Measurements from ENCODE around the gene SNRPA. TPM values are rescaled to one million over a fixed set of nuclear protein-coding genes. Genes with fewer than 3 reads are reported as not detected.
A peak's percentile ranks its signal among the peaks of the same experiment; 100 is the strongest.

The SNRPA gene
- total RNA-seq, 1 donor from 2014 or later = 130 TPM

- Mint-ChIP-seq H3K36me3 (peaks cover 20% of the 10 kb centered on the region), H3K27ac (peak overlapping the region; percentile 100), H3K4me1 (ENCODE audit: unreplicated experiment) (peaks cover 42% of the 10 kb centered on the region), H3K4me3 (peak overlapping the region; percentile 97), H3K27me3 (no peaks in the 10 kb centered on the region), H3K9me3 (no peaks in the 10 kb centered on the region)
- no peak for DNase-seq (ENCODE audit: extremely low spot score, unreplicated experiment)
- no peak for TF ChIP-seq CTCF (conservative IDR thresholded peaks at IDR 0.05)
These were observed 32.9 kb upstream of the SNRPA start for GRCh38 chr19:40717880-40718773.

- DNase-seq (ENCODE audit: extremely low spot score, unreplicated experiment) = peak; percentile 81
- peaks cover 40% of the 10 kb centered on the region for H3K4me1 Mint-ChIP-seq (ENCODE audit: unreplicated experiment)
- no peak for TF ChIP-seq CTCF (conservative IDR thresholded peaks at IDR 0.05)
- no peaks in the 10 kb centered on the region for H3K9me3 Mint-ChIP-seq
- peak overlapping the region; percentile 100 for H3K27ac Mint-ChIP-seq
- H3K36me3 Mint-ChIP-seq = peaks cover 24% of the 10 kb centered on the region
- no peaks in the 10 kb centered on the region for H3K27me3 Mint-ChIP-seq
- peak overlapping the region; percentile 97 for H3K4me3 Mint-ChIP-seq
These were observed 32.1 kb upstream of the SNRPA start for GRCh38 chr19:40718774-40719391.

GRCh38 chr19:40719414-40719894 is 31.5 kb upstream of the SNRPA start:
- no peaks in the 10 kb centered on the region for H3K9me3 Mint-ChIP-seq
- H3K27me3 Mint-ChIP-seq = no peaks in the 10 kb centered on the region
- H3K4me1 Mint-ChIP-seq (ENCODE audit: unreplicated experiment) = peaks cover 37% of the 10 kb centered on the region
- DNase-seq (ENCODE audit: extremely low spot score, unreplicated experiment) = no peak
- H3K4me3 Mint-ChIP-seq = peak overlapping the region; percentile 97
- no peak for TF ChIP-seq CTCF (conservative IDR thresholded peaks at IDR 0.05)
- peak overlapping the region; percentile 100 for H3K27ac Mint-ChIP-seq
- peaks cover 27% of the 10 kb centered on the region for H3K36me3 Mint-ChIP-seq

GRCh38 chr19:40721140-40721486 is 29.9 kb upstream of the SNRPA start:
- H3K36me3 Mint-ChIP-seq = peaks cover 30% of the 10 kb centered on the region
- DNase-seq (ENCODE audit: extremely low spot score, unreplicated experiment) = no peak
- no peak for TF ChIP-seq CTCF (conservative IDR thresholded peaks at IDR 0.05)
- peak overlapping the region; percentile 97 for H3K4me3 Mint-ChIP-seq
- H3K9me3 Mint-ChIP-seq = no peaks in the 10 kb centered on the region
- peaks cover 25% of the 10 kb centered on the region for H3K4me1 Mint-ChIP-seq (ENCODE audit: unreplicated experiment)
- H3K27ac Mint-ChIP-seq = peak overlapping the region; percentile 100
- H3K27me3 Mint-ChIP-seq = no peaks in the 10 kb centered on the region

- peaks cover 31% of the 10 kb centered on the region for H3K36me3 Mint-ChIP-seq
- no peak for DNase-seq (ENCODE audit: extremely low spot score, unreplicated experiment)
- H3K9me3 Mint-ChIP-seq = no peaks in the 10 kb centered on the region
- no peak for TF ChIP-seq CTCF (conservative IDR thresholded peaks at IDR 0.05)
- H3K4me1 Mint-ChIP-seq (ENCODE audit: unreplicated experiment) = peaks cover 25% of the 10 kb centered on the region
- peak overlapping the region; percentile 86 for H3K27ac Mint-ChIP-seq
- no peaks in the 10 kb centered on the region for H3K27me3 Mint-ChIP-seq
- peak overlapping the region; percentile 78 for H3K4me3 Mint-ChIP-seq
These were observed 28.9 kb upstream of the SNRPA start for GRCh38 chr19:40721936-40722661.
